ENCODE data around the gene KDSR.

DNA sequence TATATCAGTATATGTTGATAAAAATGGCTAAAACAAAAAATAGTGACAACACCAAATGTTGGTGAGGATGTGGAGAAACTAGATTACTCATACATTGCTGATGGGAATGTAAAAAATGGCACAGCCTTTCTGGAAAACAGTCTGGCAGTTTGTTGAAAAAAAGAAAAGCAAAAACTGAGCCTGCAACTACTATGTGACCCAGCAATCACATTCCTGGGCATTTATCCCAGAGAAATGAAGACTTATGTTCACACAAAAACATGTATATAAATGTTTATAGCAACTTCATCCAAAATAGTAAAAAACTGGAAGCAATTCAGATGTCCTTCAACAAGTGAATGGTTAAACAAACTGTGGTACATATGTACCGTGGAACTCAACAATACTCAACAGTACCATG, 7.5 kb upstream of the KDSR start:
- TF ChIP-seq POLR2AphosphoS5 (IDR thresholded peaks at IDR 0.05; ENCODE audit: low read depth) (no peak), SPI1 (IDR thresholded peaks at IDR 0.05; ENCODE audit: borderline replicate concordance, low read depth) (no peak), GABPA (IDR thresholded peaks at IDR 0.05; ENCODE audit: low read depth) (no peak)
- TF ChIP-seq, protein P1, sequence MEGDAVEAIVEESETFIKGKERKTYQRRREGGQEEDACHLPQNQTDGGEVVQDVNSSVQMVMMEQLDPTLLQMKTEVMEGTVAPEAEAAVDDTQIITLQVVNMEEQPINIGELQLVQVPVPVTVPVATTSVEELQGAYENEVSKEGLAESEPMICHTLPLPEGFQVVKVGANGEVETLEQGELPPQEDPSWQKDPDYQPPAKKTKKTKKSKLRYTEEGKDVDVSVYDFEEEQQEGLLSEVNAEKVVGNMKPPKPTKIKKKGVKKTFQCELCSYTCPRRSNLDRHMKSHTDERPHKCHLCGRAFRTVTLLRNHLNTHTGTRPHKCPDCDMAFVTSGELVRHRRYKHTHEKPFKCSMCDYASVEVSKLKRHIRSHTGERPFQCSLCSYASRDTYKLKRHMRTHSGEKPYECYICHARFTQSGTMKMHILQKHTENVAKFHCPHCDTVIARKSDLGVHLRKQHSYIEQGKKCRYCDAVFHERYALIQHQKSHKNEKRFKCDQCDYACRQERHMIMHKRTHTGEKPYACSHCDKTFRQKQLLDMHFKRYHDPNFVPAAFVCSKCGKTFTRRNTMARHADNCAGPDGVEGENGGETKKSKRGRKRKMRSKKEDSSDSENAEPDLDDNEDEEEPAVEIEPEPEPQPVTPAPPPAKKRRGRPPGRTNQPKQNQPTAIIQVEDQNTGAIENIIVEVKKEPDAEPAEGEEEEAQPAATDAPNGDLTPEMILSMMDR (IDR thresholded peaks at IDR 0.05; ENCODE audit: insufficient read depth, low read length), result no peak
- TF ChIP-seq, protein P2, sequence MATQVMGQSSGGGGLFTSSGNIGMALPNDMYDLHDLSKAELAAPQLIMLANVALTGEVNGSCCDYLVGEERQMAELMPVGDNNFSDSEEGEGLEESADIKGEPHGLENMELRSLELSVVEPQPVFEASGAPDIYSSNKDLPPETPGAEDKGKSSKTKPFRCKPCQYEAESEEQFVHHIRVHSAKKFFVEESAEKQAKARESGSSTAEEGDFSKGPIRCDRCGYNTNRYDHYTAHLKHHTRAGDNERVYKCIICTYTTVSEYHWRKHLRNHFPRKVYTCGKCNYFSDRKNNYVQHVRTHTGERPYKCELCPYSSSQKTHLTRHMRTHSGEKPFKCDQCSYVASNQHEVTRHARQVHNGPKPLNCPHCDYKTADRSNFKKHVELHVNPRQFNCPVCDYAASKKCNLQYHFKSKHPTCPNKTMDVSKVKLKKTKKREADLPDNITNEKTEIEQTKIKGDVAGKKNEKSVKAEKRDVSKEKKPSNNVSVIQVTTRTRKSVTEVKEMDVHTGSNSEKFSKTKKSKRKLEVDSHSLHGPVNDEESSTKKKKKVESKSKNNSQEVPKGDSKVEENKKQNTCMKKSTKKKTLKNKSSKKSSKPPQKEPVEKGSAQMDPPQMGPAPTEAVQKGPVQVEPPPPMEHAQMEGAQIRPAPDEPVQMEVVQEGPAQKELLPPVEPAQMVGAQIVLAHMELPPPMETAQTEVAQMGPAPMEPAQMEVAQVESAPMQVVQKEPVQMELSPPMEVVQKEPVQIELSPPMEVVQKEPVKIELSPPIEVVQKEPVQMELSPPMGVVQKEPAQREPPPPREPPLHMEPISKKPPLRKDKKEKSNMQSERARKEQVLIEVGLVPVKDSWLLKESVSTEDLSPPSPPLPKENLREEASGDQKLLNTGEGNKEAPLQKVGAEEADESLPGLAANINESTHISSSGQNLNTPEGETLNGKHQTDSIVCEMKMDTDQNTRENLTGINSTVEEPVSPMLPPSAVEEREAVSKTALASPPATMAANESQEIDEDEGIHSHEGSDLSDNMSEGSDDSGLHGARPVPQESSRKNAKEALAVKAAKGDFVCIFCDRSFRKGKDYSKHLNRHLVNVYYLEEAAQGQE (IDR thresholded peaks at IDR 0.05; ENCODE audit: insufficient replicate concordance, low read depth), result no peak

Data from HL-60 (cell line).